Esophagus squamous epithelium (tissue), 5 donors: ENCODE data around the gene TAF6. TPM values are rescaled to one million over a fixed set of nuclear protein-coding genes. Genes with fewer than 3 reads are reported as not detected.

Experiments used
- DNase-seq: peaks from one replicate; lab custom pipeline; 2025; lab: John Stamatoyannopoulos, UW
- H3K27ac ChIP-seq, 4 donors: fragments of 200-600 bp; sonication (generic); one replicate each; pipeline ENCODE4 v1.5.1; 2016 to 2019; ENCODE audit warnings: mild to moderate bottlenecking in 1 of 4
- H3K27me3 ChIP-seq, 4 donors: fragments of 200-600 bp; sonication (generic); 1 replicate in 3 of 4; 2 replicates in 1 of 4; pipeline versions ENCODE4 v1.5.1 to v1.6.0; 2017 to 2021; ENCODE audit warnings: antibody characterized with exemption in 1 of 4
- H3K36me3 ChIP-seq, 3 donors: fragments of 200-600 bp; sonication (generic); one replicate each; pipeline ENCODE4 v1.5.1; 2016 to 2019
- H3K4me1 ChIP-seq, 3 donors: fragments of 200-600 bp; sonication (generic); one replicate each; pipeline ENCODE4 v1.5.1; 2017 to 2019
- H3K4me3 ChIP-seq, 4 donors: fragments of 200-600 bp; sonication (generic); 1 replicate in 3 of 4; 2 replicates in 1 of 4; pipeline ENCODE4 v1.5.1; 2016 to 2019; ENCODE audit warnings: mild to moderate bottlenecking in 2 of 4, moderate library complexity in 1 of 4
- H3K9me3 ChIP-seq, 3 donors: fragments of 200-600 bp; sonication (generic); one replicate each; pipeline ENCODE4 v1.5.1; 2016 to 2019
- POLR2A ChIP-seq, 4 donors: fragments of 450-650 bp; IDR thresholded peaks; one replicate each; pipeline ENCODE4 v1.6.1; 2017; ENCODE audit warnings: antibody characterized with exemption in 4 of 4, mild to moderate bottlenecking in 4 of 4, moderate library complexity in 3 of 4
- WGBS, 2 donors: methylation state at CpG; one replicate each; pipeline ENCODE4 v1.1.5; 2018; 5-methylcytosine and 5-hydroxymethylcytosine counted together
- intact Hi-C: fragments of 100-400 bp; cut with DNase I; formaldehyde crosslinking; loops from one replicate; pipeline ENCODE4 v1.15.0; 2022
- total RNA-seq, 4 donors: library from RNA; depleted of rRNA; stranded (reverse); fragments of >200 nt; gene quantifications; one replicate each; pipeline ENCODE4 v1.1.0, GENCODE V29; 2016
- TF ChIP-seq, protein P1 (sequence below), 6 experiments: fragments of 450-650 bp in 4 of 6; fragments of 200-600 bp in 2 of 6; sonication (generic) in 2 of 6; IDR thresholded peaks; one replicate each; pipeline ENCODE4 v1.5.1; 2016 to 2019; ENCODE audit warnings: antibody characterized with exemption in 6 of 6, mild to moderate bottlenecking in 4 of 6, moderate library complexity in 4 of 6
- donor health status: DM: yes; HTN: yes; CAD: no.

The TAF6 gene
- total RNA-seq, 4 donors from 2014 or later: 24.4 to 40.6 (median 30.5) TPM

DNA sequence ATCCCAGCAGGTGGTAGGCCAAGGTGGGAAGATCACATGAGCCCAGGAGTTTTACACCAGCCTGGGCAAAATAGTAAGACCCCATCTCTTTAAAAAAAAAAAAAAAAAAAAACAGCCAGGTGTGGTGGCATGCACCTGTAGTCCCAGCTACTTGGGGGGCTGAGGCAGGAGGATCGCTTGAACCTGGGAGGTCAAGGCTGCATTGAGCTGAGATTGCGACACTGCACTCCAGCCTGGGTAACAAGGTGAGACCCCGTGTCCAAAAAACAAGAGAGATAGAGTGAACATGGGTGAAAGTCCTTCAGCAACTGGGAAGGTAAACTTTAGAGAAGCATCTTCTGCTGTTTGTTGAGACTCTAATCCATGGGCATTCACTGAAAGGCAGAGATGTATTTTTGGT lies 23.3 kb upstream of the TAF6 start:
- Histone ChIP-seq H3K9me3 (no peaks in the 10 kb centered on the region), H3K27ac (no peak overlapping the region), H3K27me3 (peaks cover 0 to 8% (median 0%) of the 10 kb centered on the region in 4 donors), H3K4me1 (no peaks in the 10 kb centered on the region), H3K4me3 (no peak overlapping the region), H3K36me3 (no peaks in the 10 kb centered on the region)
- WGBS, 2 donors: 85 to 92% methylated on average over 3 of the region's 3 CpGs
- intact Hi-C loops: no loop called here
- TF ChIP-seq, protein P1, sequence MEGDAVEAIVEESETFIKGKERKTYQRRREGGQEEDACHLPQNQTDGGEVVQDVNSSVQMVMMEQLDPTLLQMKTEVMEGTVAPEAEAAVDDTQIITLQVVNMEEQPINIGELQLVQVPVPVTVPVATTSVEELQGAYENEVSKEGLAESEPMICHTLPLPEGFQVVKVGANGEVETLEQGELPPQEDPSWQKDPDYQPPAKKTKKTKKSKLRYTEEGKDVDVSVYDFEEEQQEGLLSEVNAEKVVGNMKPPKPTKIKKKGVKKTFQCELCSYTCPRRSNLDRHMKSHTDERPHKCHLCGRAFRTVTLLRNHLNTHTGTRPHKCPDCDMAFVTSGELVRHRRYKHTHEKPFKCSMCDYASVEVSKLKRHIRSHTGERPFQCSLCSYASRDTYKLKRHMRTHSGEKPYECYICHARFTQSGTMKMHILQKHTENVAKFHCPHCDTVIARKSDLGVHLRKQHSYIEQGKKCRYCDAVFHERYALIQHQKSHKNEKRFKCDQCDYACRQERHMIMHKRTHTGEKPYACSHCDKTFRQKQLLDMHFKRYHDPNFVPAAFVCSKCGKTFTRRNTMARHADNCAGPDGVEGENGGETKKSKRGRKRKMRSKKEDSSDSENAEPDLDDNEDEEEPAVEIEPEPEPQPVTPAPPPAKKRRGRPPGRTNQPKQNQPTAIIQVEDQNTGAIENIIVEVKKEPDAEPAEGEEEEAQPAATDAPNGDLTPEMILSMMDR (IDR thresholded peaks at IDR 0.05): no peak
- TF ChIP-seq POLR2A (IDR thresholded peaks at IDR 0.05): no peak
- no peak for DNase-seq

DNA sequence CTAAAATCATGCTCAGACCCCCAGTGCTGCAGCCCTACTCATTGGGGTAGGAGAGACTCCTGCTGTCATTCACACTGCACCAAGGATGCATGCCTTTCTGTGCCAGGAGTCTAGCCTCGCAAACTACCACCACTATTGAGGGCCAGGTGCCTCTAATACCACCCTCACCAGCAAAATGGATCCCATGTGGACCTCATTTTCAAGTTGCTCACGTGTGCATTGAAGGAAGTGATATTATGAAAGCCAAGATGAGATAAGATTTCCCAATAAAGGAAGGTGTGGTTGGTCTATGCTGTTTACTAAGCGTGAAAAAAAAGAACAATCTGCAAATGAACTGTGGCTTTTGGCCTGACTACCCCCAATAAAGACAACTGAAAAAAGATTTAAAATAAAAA lies 22.4 kb upstream of the TAF6 start:
- Histone ChIP-seq H3K27me3 (peaks cover 0 to 8% (median 0%) of the 10 kb centered on the region in 4 donors), H3K9me3 (no peaks in the 10 kb centered on the region), H3K4me3 (no peak overlapping the region), H3K36me3 (no peaks in the 10 kb centered on the region), H3K27ac (no peak overlapping the region), H3K4me1 (no peaks in the 10 kb centered on the region)
- WGBS, 2 donors: 40 to 51% methylated on average over 3 of the region's 3 CpGs
- intact Hi-C loops: no loop called here
- no peak for DNase-seq
- TF ChIP-seq, protein P1 (IDR thresholded peaks at IDR 0.05): no peak
- no peak for TF ChIP-seq POLR2A (IDR thresholded peaks at IDR 0.05)

DNA sequence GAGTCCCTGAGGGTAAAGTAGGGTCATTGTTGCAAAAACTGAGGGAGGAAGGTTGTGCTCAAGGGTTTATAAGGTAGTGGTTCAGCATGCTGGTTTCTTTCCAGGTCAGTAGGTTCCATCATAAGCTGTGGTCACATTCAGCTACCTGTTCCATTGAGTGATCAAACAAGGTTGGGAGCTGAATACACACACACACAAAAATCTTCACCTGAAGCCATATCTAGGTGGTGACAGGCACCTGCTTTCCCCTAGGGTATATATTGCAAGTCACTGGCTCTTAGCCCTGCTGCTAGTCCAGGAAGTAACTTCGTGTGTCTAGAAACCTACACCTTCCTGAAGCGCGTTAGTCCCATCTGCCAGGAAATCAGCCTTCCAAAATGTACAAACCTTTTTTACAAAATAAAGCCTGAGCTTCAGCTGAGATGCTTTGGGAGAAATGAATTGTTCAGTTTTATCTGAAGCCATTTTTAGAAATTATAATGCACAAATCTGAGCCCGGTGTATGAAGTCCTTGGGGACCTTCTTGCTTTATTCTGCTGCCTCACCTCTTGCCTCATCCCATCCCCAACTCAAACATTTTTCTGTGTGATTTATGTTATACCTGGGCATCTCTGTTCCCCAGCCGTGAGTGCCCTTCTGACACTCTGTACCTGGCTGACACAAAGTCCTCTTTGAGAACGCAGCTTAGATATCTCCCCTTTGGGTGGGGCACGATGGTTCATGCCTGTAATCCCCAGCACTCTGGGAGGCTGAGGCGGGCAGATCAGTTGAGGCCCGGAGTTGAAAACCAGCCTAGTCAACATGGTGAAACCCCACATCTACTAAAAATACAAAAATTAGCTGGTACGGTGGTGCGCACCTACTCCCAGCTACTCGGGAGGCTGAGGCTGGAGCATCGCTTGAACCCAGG lies 18.9 kb upstream of the TAF6 start:
- no peak overlapping the region for H3K4me3 ChIP-seq
- intact Hi-C loops: no loop called here
- no peaks in the 10 kb centered on the region for H3K4me1 ChIP-seq
- H3K36me3 ChIP-seq: no peaks in the 10 kb centered on the region
- no peaks in the 10 kb centered on the region for H3K9me3 ChIP-seq
- no peak for DNase-seq
- WGBS, 2 donors: 60 to 69% methylated on average over 11 to 13 of the region's 13 CpGs
- no peak overlapping the region for H3K27ac ChIP-seq
- peaks cover 0 to 8% (median 0%) of the 10 kb centered on the region in 4 donors for H3K27me3 ChIP-seq
- TF ChIP-seq, protein P1 (IDR thresholded peaks at IDR 0.05): no peak
- TF ChIP-seq POLR2A (IDR thresholded peaks at IDR 0.05): no peak

DNA sequence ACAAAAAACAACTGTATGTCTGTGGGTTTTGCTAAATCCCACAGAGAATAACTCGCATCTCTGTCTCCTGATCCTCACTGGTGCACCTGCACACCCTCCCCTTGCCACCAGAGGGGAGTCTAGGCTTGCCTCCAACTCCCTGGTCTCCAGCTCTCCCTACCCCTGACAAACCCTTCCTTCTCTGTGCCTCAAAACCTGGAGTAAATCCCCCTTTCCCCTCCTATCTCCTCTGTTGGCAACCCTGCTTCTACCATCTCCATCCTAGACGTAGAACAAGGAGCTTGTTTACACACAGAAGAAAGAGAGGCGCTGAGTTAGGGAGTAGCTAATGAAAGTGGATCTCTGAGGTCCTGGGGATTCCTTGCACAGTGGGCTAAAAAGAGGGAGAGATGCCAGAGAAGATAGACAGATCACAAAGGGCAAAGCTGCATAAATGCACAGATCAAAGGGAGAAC lies 13.6 kb upstream of the TAF6 start:
- no peaks in the 10 kb centered on the region for H3K36me3 ChIP-seq
- WGBS, 2 donors: 31 to 43% methylated on average over 2 to 3 of the region's 3 CpGs
- H3K9me3 ChIP-seq: no peaks in the 10 kb centered on the region
- peak overlapping the region in 2 of 4 donors; percentile 51 to 62 for H3K27ac ChIP-seq
- no peak overlapping the region for H3K4me3 ChIP-seq
- H3K4me1 ChIP-seq: peaks cover 10 to 49% (median 23%) of the 10 kb centered on the region in 3 donors
- no peaks in the 10 kb centered on the region for H3K27me3 ChIP-seq
- DNase-seq: no peak
- intact Hi-C loops: loop anchor here (2.0 kb wide), 1 partner anchor 84 kb away; no protein-coding TSS in a partner anchor
- no peak for TF ChIP-seq POLR2A (IDR thresholded peaks at IDR 0.05)
- TF ChIP-seq, protein P1 (IDR thresholded peaks at IDR 0.05): peak; percentile 49 to 94 (median 88)

DNA sequence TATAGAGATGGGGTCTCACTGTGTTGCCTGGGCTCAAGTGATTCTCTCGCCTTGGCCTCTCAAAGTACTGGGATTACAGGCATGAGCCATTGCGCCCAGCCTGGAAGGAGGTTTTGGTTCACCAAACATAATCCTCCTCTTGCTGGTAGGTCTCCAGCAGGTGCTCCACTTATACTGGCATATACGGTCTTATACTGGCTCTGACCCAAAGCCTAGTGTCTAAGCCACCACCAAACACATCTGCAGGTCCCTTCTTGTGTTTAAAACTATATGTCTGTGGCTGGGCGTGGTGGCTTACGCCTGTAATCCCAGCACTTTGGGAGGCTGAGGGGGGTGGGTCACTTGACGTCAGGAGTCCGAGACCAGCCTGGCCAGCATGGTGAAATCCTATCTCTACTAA lies 13.0 kb upstream of the TAF6 start:
- Histone ChIP-seq H3K36me3 (no peaks in the 10 kb centered on the region), H3K9me3 (no peaks in the 10 kb centered on the region), H3K4me1 (peaks cover 11 to 53% (median 23%) of the 10 kb centered on the region in 3 donors), H3K27me3 (no peaks in the 10 kb centered on the region), H3K27ac (peak overlapping the region in 2 of 4 donors; percentile 51 to 62), H3K4me3 (no peak overlapping the region)
- 33 to 83% methylated on average over 2 to 6 of the region's 7 CpGs for WGBS, 2 donors
- no peak for DNase-seq
- intact Hi-C loops: loop anchor here (2.0 kb wide), 1 partner anchor 85 kb away; no protein-coding TSS in a partner anchor
- TF ChIP-seq, protein P1 (IDR thresholded peaks at IDR 0.05): no peak
- no peak for TF ChIP-seq POLR2A (IDR thresholded peaks at IDR 0.05)
